GM19238 (cell line): ENCODE measurements around the gene B2M.
"Not testable (repeated sequence)": the region's sequence is repeated elsewhere in the genome, so short reads cannot be mapped to it uniquely, and the experiment has no call there.

Experiments used
- DNase-seq: peaks from one replicate; pipeline ENCODE4 v3.0.0; 2011; ENCODE audit warnings: low spot score; ENCODE audit not compliant: insufficient read length

Gene B2M

DNA sequence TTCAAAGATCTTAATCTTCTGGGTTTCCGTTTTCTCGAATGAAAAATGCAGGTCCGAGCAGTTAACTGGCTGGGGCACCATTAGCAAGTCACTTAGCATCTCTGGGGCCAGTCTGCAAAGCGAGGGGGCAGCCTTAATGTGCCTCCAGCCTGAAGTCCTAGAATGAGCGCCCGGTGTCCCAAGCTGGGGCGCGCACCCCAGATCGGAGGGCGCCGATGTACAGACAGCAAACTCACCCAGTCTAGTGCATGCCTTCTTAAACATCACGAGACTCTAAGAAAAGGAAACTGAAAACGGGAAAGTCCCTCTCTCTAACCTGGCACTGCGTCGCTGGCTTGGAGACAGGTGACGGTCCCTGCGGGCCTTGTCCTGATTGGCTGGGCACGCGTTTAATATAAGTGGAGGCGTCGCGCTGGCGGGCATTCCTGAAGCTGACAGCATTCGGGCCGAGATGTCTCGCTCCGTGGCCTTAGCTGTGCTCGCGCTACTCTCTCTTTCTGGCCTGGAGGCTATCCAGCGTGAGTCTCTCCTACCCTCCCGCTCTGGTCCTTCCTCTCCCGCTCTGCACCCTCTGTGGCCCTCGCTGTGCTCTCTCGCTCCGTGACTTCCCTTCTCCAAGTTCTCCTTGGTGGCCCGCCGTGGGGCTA, at the start of gene B2M, which contains the start of gene PATL2:
Gene B2M, plus strand, starts transcription at position 422 of the 647 bp plus-strand sequence. Its CDS starts 30 bp downstream, at position 452.
Gene PATL2, minus strand, starts transcription at position 228 of the 647 bp plus-strand sequence. CDS start 34,833 bp downstream, outside the sequence.
- DNase-seq: peak; percentile 54

DNA sequence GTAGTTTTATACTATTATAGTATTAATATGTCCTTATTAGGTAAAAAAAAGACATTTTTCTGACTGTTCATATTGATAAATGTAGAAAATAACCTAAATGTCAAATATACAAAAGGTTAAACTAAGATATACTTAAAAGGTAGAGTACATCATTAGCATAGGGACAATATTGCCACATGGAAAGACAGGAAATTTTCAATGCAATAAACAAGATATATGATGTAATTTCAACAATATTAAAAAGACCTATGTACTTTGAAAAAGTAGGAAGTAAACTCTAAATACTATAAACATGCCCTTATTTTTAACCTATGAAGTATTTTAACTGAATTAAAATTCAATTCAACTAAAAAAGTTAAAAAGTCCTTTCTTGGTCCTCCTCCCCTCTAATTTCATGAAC, 49.7 kb upstream of the B2M start:
- no peak for DNase-seq

DNA sequence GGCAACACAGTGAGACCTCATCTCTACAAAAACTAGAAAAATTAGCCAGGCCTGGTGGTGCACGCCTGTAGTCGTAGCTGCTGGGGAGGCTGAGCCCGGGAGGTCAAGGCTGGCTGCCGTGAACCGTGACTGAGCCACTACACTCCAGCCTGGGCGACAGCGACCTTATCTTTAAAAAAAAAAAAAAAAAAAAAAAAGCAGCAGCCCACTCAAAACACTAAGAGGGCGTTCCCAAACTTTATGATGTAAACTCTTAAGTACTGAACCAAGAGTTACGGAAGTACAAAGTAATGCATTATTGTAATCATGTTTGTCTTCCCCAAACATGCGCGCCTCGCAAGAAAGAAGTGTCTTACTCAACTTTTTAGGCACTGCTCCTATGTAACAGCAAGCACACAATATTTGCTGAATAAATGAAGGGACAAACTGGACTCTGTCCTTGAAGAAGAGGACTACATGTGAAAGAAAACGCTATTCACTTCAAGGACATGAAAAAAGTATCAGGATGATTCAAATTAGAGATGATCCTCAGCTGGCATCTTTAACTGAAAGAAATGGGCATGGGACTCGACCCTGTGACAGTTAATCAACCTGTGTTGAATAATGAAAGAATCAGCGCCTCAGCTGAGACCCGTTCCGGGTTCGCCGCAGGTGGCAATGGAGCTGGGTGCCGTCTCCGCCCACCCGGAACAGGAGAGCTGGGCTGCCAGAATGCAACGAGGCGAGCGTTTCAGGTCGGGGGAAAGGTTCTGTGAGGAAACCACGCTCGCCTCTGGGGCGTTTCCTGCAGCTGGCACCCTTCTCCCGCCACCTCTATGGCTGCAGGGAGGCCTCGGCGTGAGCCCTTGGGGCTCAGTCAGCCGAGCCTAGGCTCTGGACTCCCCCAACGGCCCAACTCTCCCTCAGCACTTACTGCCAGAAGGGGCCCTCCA, 48.6 kb upstream of the B2M start:
- DNase-seq: peak; percentile 38

DNA sequence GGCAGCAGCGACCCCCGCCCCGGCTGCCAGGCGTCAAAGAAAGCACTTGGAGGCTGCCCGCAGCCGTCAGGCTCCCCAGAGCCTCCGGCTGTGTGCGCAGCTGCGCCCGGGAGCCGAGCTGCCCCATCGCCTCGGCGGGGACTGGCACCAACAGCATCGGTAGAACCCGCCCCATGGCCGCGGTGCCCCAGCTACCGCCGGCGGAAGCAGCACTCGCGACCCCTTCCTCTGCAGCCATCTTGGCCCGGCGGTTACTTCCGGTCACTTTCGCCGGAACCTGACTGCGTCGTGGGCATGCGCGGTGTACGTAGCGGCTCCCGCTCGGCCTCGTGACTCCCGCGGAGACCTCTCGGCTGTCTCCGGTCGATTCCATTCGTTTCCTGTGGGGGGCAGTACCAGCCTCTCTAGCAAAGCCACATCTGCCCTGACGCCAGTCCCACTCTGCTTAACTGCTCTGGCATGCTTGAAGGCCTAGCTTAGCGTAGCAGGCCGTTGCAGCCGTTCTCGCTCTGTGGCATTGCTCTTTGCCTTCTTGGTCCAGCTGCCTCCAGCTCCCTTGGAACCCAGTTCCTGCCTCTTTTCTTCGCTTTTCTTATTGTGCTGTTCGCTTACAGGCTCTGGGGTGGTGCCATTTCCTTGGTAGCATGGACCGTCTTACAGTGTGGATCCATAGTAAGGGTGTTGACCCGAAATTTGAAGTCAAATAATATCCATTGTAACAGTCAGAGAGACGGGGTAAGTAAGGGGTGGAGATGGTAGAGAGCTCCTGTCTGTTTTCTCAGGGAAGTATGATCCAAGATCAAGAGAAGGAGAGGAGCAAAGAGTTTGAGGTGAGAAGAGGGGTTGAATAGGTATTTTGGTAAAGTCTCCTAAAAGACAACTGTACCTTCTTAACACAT, 47.7 kb upstream of the B2M start, which contains the start of gene SPG11:
Gene SPG11, minus strand, starts transcription at position 253 of the 899 bp plus-strand sequence. Its CDS starts 15 bp downstream, at position 238.
- DNase-seq: peak; percentile 66

GRCh38 chr15:44666210-44667038, 44.9 kb upstream of the B2M start:
- DNase-seq: no peak

GRCh38 chr15:44667039-44667360, 44.3 kb upstream of the B2M start:
- no peak for DNase-seq

GRCh38 chr15:44668921-44669320, 42.4 kb upstream of the B2M start:
- DNase-seq: no peak

DNA sequence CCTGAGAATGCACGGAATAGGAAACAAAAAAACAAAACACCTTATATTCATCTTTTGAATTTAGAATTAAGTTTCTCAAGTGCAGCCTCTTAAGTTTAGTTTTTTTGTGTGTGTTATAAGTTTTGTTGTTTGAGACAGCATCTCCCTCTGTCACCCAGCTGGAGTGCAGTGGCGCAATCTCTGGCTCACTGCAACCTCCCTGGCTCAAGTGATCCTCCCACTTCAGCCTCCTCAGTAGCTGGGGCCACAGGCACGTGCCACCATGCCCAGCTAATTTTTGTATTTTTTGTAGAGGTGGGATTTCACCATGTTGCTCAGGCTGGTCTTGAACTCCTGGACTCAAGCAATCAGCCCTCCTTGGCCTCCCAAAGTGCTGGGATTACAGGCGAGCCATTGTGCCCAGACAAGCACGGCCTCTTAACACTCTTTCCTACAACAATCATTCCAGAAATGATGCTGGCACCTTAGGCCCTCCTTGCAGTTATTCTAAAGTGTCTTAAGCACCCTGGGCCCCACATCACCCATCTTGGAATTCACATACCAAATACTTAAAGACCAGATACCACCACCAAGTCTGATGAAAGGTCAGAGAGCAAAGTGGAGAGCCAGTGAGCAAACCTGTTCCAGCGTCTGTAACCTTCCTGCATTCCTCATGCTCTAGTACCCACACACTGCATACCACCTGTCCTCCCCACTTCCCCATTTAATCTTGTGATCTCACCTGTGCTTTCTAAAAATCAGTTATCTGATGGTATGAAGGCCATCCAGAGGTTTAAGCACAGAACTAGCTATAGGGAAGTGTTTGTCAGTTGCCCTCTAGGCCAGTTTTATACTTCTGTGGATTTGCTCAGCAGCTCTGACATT, 41.0 kb upstream of the B2M start:
- no peak for DNase-seq

DNA sequence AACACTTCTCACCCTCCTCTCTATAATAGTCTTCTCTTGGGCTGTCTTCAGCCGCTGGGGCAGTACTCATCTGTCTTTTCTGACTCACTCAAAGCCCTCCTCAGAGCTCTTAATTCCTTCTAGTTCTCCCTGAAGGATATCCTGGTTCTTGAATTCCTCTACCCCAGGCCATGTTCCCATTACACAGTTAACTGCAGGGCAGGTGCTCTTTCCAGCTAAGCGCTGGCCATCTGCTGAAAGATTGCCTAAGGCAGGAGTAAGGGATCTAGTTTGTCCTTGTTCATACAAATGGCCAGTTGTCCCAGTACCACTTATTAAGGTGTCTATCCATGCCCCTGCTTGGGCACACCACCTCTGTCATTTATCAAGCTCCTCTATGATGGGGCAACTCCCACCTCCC, 37.7 kb upstream of the B2M start:
- no peak for DNase-seq

DNA sequence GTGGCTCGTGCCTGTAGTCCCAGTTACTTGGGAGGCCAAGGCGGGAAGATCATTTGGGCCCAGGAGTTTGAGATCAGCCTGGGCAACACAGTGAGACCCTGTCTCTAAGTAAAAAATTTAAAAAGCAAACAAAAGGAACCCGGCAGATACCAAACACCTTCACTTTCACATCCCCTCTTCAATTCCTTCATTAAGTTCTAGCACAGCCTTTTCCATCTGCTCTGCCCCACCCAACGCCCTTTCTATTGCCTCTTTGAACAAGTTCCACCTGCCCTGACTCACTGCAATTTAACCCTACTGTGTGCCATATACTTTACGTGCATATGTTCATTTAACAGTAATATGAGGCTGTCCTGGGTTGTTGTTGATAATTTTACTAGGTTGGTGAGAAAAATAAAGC, 35.4 kb upstream of the B2M start:
- no peak for DNase-seq

GRCh38 chr15:44676676-44677075, 34.6 kb upstream of the B2M start:
- DNase-seq: no peak

DNA sequence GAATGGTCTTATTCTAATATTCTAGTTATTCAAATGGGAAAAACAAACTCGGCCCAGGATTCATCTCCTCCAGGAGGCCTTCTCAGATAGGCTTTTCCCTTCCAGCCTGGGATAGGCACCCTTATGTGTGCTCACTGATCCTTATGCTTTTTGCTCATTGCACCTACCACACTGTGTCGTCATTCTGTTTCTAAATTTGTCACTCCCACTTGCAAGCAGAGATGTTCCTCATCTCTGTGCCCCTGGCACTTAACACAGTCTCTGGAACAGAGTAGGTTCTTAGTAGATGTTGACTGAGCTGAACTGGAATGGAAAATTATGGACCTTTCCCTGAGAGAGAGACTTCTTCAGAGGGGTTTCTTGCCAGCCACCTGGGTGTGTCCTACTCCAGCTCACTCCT, 29.1 kb upstream of the B2M start:
- DNase-seq: no peak

DNA sequence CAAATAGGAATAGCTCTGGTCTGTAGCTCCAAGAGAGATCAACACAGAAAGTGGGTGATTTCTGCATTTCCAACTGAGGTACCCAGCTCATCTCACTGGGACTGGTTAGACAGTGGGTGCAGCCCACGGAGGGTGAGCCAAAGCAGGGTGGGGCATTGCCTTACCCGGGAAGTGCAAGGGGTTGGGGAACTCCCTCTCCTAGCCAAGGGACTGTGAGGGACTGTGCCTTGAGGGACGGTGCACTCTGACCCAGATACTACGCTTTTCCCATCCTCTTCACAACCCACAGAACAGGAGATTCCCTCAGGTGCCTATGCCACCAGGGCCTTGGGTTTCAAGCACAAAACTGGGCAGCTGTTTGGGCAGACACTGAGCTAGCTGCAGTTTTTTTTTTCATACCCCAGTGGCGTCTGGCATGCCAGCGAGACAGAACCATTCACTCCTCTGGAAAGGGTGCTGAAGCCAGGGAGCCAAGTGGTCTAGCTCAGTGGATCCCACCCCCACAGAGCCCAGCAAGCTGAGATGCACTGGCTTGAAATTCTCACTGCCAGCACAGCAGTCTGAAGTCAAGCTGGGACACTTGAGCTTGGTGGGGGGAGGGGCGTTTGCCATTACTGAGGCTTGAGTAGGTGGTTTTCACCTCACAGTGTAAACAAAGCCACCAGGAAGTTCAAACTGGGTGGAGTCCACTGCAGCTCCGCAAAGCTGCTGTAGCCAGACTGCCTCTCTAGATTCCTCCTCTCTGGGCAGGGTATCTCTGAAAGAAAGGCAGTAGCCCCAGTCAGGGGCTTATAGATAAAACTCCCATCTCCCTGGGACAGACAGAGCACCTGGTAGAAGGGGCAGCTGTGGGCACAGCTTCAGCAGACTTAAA, 28.3 kb upstream of the B2M start:
- DNase-seq: not testable (repeated sequence)

DNA sequence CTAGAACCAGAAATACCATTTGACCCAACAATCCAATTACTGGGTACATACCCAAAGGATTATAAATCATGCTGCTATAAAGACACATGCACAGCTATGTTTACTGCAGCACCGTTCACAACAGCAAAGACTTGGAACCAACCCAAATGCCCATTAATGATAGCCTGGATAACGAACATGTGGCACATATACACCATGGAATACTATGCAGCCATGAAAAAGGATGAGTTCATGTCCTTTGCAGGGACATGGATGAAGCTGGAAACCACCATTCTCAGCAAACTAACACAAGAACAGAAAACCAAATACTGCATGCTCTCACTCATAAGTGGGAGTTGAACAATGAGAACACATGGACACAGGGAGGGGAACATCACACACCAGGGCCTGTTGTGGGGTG, 22.0 kb upstream of the B2M start:
- not testable (repeated sequence) for DNase-seq

- not testable (repeated sequence) for DNase-seq
Observed at GRCh38 chr15:44690245-44690644, 21.1 kb upstream of the B2M start.

DNA sequence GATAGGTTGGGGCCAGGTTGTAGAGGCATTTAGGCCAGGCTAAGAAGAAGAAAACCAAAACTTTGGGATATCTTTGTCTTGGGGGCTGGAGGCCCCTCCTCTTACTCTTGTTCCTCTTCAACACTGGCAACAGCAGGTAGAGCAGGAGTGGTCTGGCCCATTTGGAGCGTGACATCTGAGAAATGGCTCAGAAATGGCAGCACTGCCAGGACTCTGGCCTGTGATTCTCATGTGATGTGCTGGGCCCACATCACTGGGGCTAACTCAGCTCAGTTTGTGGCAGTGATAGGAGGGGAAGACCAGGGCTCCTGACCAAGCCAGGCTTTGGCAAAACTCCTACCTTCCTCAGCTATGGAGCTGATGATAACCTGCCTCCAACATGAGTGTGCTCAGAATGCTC, 18.7 kb upstream of the B2M start:
- no peak for DNase-seq

GRCh38 chr15:44694416-44694815, 16.9 kb upstream of the B2M start:
- no peak for DNase-seq

DNA sequence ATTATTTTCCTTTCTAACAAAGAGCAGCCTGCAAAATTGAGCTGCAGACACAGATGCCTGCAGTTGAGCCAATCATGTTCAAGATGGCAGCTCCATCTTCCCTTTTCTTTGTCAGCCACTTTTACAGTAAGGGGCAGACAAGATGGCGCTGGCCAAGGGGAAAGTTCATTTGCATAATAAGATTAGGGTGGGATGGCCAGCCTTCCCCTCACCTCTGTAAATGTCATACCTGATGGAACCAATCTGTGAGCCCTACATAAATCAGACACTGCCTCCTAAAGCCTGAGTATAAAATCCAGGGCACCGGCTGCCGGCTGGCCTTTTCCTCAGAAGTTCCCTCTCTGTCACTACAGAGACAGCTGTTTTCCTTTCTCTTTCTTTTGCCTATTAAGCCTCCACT, 16.0 kb upstream of the B2M start:
- DNase-seq: no peak

GRCh38 chr15:44697014-44697413, 14.3 kb upstream of the B2M start:
- no peak for DNase-seq
